ENCODE results near the gene ZNF175.

The ZNF175 gene

GRCh38 chr19:51640386-51640785 is 69.3 kb downstream of the ZNF175 start:
- TF ChIP-seq CTCF (IDR thresholded peaks at IDR 0.05) = no peak

- TF ChIP-seq CTCF (IDR thresholded peaks at IDR 0.05) = no peak
Measured at GRCh38 chr19:51641648-51642047, 70.6 kb downstream of the ZNF175 start.

Measured in LNCAP (cell line).